ENCODE results near the gene EXOC4.
A peak's percentile ranks its signal among the peaks of the same experiment; 100 is the strongest.

Gene EXOC4

DNA sequence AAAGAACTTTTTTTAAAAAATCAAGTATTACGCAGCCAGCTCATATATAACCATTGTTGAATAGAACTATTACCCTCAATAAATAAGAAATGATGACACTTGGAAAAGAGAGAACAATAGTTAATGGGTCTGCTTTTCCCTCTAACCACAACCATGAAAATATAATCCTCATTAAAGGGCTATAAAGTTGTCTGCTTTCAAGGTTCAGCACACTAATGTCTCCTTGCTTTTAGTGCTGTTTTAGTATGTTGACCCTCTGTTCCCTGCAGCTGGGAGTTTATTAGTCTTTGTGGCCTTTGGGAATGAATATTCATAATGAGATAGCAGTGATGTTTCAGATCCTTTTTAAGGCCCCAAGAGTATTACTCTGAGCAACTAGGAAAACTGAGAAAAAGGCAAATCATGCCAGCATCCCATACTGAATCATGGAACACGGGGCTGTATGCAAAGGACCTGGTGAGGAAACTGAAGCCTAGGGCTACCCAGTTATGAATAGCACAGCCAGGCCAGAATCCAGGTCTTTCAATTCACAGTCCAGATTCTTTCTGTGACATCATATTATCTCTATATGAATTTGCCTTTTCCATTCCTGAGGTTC lies 542.3 kb downstream of the EXOC4 start:
- TF ChIP-seq, protein P1, sequence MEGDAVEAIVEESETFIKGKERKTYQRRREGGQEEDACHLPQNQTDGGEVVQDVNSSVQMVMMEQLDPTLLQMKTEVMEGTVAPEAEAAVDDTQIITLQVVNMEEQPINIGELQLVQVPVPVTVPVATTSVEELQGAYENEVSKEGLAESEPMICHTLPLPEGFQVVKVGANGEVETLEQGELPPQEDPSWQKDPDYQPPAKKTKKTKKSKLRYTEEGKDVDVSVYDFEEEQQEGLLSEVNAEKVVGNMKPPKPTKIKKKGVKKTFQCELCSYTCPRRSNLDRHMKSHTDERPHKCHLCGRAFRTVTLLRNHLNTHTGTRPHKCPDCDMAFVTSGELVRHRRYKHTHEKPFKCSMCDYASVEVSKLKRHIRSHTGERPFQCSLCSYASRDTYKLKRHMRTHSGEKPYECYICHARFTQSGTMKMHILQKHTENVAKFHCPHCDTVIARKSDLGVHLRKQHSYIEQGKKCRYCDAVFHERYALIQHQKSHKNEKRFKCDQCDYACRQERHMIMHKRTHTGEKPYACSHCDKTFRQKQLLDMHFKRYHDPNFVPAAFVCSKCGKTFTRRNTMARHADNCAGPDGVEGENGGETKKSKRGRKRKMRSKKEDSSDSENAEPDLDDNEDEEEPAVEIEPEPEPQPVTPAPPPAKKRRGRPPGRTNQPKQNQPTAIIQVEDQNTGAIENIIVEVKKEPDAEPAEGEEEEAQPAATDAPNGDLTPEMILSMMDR (IDR thresholded peaks at IDR 0.05; ENCODE audit: insufficient read depth, low read depth, low read length, missing control alignments): no peak
- no peak overlapping the region for H3K4me3 ChIP-seq (ENCODE audit: low read length)
- DNase-seq (ENCODE audit: low read depth): no peak

DNA sequence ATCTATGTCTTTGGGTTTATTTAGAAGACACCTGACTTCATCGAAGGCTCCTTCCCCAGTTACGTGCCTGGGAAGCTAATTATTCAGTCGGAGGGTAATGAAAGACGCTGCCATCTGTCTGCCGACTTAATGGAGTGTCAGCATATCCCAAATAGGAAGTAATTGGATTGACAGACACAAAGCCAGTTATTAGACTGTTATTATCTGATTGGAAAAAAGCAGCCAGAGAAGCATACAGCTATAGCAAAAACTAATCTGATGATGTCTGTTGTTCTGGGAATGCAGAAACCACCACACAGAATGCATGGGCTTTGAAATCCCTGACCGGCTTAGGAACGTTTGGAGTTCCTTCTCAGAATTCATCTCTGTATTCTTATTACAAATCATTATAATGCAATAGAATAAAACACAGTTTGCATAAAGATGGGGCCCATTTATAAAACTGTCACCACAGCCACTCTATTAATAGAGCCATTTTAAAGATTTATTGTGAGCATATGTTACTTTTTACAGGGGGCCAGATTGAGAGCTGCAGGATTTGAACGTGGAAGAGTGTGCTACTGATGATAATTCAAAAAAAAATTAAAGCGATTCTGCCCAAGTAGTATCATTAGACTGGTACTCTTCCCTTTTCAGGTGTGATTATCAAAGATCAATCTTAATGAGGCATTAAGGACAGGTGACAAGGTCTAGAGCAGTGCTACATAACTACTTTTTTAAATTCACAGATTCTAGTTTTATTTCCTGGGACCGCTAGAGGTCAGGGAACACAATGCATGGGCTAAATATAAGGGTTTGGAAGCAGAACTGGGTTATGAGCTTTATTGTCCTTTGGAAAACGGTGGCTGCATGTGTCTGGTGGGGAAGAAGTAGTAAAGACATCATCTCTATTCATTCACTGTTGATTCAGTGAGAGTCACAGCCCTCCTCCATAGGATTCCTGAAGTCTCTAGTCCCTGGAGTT lies 544.2 kb downstream of the EXOC4 start:
- H3K4me3 ChIP-seq (ENCODE audit: low read length): no peak overlapping the region
- TF ChIP-seq, protein P1 (IDR thresholded peaks at IDR 0.05; ENCODE audit: insufficient read depth, low read depth, low read length, missing control alignments): no peak
- no peak for DNase-seq (ENCODE audit: low read depth)

DNA sequence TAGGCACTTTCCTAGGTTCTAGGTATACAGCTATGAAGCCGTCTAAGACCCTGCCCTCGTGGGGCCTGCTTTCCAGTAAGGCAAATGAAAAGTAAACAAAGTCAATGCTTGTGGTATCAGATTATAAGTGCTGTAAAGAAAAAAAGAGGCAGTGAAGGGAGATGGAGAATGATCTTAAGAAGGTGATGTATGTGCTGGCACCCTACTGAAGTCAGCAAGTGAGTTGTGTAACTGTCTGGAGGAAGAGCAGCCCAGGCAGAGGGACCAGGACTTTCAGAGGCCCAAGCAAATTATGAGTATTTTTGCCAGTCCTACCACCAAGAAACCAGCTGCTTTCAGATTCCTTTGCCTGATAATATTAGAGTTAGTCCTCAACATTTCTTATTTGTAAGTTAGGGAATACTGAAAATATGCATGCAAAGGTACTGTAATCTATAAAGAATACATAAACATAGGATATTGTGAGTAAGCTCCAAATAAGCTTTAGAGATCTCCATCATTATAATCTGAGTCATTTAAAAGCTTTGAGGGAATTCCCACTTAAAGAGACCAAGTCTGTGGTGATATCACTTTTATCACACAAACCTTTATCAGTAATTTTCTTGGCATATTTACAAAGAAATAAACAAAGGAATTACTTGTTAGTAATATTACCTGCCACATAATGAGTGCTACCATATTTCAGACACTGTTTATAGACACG lies 545.1 kb downstream of the EXOC4 start:
- DNase-seq (ENCODE audit: low read depth): peak; percentile 15
- TF ChIP-seq, protein P1 (IDR thresholded peaks at IDR 0.05; ENCODE audit: insufficient read depth, low read depth, low read length, missing control alignments): no peak
- no peak overlapping the region for H3K4me3 ChIP-seq (ENCODE audit: low read length)

DNA sequence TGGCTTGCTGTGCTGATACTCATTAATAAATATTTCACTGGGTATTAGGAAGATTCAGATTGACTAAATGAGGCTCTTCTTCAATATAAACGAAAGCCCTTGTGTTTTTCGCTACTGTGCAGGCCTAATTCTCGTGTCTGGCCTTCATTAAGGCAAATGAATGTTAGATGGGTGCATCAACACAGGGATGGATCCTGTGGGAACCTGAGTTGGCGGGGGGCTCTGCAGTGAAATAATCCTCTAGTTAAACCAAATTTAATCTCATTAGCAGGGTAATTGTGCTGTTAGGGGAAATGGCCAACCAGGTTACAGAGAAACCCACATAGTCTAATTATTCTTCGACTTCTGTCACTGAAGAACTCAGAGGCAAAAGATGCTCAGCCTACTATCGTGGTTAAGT lies 548.5 kb downstream of the EXOC4 start:
- DNase-seq (ENCODE audit: low read depth): no peak
- no peak overlapping the region for H3K4me3 ChIP-seq (ENCODE audit: low read length)
- TF ChIP-seq, protein P1 (IDR thresholded peaks at IDR 0.05; ENCODE audit: insufficient read depth, low read depth, low read length, missing control alignments): no peak

DNA sequence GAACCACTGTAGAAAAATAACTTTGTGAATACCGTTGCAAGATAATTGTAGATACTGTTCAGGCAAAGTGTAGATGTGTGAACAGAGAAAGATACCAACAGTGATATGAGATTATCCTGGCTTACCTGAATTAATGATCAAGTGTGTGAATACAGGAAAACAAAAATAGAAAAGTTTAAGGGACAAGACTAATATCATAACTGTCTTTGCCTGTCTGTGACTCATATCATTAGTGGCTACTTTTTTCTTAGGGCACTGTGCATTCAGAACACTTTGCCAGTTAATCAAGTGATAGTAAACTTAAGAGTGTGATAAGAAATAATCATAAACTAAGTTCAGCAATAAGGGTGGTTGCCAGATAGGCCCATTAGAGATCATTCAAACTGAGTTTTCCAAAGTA lies 551.2 kb downstream of the EXOC4 start:
- no peak overlapping the region for H3K4me3 ChIP-seq (ENCODE audit: low read length)
- DNase-seq (ENCODE audit: low read depth): no peak
- TF ChIP-seq, protein P1 (IDR thresholded peaks at IDR 0.05; ENCODE audit: insufficient read depth, low read depth, low read length, missing control alignments): no peak

DNA sequence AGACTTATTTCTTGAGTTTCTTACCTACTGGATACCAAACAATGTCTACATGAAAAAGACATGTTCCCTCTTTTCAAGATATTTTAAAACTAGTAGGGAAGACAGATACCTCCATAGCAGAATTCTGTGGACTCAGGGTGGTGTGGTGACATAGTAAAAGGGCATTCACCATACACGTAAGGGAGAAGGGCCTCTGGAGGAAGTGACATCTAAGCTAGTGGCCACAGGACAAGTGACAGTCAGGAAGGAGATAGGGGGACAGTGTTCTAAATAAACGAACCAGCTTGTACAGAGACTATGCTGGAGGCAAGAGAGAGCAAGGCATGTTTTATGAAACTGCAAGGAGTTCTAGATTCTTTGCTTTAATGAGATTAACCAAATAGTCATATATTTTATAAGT lies 552.5 kb downstream of the EXOC4 start:
- TF ChIP-seq, protein P1 (IDR thresholded peaks at IDR 0.05; ENCODE audit: insufficient read depth, low read depth, low read length, missing control alignments): no peak
- no peak for DNase-seq (ENCODE audit: low read depth)

More for the DNA sequence above, 552.5 kb downstream of the EXOC4 start:
- no peak overlapping the region for H3K4me3 ChIP-seq (ENCODE audit: low read length)
